ENCODE measurements around the gene PSEN1.

The PSEN1 gene

DNA sequence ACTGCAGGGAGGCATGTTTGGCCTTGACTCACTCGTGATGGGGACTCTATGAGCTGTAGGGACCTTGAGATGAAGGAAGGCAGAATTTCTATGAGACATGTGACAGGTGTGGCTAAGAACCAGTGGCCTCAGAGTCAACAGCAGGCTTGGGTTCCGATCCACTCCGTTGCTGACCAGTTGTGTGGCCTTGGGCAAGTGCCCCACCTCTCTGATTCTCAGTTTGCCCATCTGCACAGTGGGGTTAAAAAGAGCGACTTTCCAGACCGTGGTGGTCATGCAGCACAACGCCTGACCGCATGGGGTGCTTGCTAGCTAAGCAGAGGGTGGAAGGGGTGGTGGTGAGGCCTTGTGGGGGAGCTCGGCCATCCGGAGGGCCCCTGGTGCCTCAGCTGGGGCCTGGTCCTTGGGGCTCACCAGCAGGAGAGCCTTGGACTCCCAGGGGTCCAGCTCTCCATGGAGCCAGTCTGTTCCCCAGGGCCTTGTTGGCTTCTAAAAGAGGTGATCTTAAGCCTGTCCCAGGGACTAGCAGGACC is 119.5 kb downstream of the PSEN1 start:
- no peak for DNase-seq

DNA sequence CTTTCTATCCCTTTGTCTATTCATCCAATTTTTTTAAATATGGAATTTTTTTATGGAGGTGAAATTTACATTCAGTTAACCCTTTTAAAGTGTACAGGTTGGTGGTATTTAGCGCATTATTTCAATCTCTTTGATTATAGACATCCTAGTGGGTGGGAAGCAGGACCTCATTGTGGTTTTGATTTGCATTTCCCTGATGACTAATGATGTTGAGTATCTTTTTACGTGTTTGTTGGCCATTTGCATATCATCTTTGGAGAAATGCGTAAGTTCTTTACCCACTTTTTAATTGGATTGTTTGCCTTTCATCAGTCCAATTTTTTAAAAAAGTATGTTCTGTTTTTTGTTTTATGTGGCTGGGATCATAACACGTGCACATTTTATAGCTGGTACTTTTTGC is 121.8 kb downstream of the PSEN1 start:
- DNase-seq = no peak

DNA sequence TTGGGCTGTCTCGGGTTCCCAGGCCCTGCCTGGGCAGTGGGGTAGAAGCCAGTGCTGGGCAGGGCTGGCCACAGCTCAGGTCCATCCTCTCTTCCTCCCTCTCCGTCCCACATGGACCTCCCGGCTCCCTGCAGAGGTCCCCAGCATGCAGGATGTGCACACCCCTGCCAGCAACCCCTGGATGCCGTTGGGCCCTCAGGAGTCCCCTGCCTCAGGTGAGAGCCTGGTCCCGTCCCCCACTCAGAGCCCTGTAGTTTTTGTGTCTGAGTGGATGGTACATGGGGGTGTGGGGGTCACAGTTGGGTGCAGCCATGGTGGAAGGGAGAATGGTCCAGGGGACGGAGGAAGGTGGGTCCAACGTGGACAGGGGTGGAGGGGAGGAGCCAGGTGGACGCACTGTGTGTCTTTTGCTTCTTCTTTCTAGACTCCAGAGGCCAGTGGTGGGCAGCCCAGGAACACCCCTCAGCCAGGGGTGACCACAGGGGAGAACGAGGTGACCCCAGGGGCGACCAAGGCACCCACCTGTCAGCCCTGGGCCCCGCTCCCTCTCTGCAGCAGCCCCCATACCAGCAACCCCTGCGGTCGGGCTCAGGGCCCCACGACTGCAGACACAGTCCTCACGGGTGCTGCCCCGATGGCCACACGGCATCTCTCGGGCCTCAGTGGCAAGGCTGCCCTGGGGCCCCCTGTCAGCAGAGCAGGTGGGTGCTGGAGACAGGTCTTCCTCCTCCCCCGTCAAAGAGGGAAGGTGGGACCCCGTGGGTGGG is 122.7 kb downstream of the PSEN1 start:
- DNase-seq = no peak

DNA sequence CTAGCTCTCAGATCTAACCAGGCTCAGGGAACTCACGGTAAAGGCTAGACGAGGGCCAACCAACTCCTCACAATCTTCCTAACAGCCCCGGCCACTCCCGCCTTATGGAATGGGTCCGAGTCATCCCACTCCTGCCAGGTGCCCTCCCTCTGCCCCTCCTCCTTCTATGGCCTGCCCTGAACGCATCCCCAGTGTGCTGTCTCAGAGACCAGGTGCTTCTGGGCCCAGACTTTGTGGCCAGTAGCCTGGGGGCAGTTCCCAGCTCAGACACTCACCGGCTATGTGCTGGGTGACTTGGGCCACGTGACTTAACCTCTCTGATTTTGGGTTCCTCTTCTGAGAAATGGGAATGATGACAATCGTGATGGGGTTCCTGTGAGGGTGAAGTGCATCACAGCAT is 123.5 kb downstream of the PSEN1 start:
- no peak for DNase-seq

DNA sequence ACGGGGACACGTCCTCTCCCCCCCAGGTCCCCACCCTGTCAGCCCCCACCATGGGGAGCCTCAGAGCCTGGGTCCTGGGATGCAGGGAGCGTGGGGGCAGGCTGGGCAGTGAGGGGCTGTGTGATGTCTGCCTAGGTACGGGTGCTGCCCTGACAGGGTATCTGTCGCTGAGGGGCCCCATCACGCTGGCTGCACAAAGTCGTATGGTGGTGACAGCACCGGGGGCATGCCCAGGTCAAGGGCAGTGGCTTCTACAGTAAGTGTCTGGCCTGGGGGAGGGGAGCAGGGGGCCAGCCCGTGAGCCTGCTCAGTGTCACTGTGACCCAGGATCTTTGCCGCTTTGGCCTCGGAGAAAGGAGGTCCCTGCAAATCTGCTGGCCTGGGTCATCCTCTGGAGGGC is 124.3 kb downstream of the PSEN1 start:
- DNase-seq = no peak

DNA sequence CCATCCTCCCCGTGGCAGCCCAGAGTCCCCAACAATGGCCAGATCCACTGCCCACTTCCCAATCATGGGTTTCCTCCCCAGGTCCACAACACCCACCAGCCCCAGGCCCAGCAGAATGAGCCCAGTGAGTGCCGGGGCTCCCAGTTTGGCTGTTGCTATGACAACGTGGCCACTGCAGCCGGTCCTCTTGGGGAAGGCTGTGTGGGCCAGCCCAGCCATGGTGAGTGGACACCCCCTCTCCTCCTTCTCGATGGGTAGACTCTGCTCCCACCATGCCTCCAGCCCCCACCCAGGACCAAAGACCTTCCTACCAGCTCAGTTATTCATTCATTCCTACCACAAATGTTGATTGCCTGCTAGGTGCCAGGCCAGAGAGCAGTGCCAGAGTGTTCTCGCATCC is 124.8 kb downstream of the PSEN1 start:
- DNase-seq = no peak

DNA sequence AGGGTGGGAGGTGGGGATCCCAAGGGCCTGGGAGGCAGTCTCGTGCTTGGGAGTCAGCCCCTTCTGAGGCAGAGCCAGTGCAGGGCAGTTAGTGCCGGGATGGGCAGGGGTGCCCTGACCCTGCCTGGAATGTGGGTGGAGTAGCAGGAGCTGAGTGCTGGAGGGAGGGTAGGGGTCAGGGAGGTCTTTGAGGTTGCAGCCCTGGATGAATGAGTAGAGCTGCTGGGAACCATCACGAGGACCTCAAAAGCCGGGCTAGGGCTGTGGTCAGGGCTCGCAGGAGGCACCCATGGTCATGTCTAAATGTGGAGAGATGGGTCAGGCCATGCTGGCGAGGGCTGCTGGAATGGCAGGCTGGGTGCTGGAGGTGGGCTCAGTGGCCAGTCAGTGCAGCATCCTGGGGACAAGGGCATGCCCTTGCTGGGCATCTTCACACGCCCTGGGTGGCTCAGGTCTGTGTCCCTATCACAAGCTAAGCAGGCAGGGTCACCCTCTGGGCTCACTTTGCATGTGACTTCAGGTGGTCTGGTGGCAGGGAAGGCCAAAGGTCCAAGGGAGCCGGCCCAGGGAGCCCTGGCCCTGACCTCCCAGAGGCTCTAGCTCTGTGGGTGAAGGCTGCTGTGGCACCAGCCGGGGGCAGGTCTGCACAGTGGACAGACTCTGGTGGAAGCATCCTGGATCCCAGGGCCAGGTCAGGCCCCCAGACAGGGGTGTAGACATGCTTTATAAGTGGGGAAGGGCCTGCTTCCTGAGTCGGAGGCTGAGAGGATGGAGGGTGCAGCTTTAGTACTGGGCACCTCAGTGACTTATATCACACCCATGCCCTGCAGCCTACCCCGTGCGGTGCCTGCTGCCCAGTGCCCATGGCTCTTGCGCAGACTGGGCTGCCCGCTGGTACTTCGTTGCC is 125.5 kb downstream of the PSEN1 start:
- DNase-seq = no peak

DNA sequence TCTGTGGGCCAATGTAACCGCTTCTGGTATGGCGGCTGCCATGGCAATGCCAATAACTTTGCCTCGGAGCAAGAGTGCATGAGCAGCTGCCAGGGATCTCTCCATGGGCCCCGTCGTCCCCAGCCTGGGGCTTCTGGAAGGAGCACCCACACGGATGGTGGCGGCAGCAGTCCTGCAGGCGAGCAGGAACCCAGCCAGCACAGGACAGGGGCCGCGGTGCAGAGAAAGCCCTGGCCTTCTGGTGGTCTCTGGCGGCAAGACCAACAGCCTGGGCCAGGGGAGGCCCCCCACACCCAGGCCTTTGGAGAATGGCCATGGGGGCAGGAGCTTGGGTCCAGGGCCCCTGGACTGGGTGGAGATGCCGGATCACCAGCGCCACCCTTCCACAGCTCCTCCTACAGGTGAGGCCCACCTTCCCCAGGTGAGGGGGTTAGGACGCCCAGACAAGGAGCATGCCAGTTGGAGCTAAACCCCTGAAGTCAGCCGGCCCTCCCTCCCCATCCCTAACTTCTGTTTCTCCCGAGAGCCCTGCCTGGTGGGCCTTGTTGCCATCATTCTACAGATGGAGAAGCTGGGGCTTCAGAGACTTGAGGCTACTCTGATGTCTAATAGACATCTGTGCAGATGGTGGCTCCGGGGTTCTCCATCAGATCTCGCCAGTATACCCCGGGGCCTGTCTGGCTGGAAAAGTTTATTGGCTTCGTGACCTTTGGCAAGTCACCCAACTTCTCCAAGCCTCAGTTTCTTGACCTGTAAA is 126.3 kb downstream of the PSEN1 start:
- no peak for DNase-seq

DNA sequence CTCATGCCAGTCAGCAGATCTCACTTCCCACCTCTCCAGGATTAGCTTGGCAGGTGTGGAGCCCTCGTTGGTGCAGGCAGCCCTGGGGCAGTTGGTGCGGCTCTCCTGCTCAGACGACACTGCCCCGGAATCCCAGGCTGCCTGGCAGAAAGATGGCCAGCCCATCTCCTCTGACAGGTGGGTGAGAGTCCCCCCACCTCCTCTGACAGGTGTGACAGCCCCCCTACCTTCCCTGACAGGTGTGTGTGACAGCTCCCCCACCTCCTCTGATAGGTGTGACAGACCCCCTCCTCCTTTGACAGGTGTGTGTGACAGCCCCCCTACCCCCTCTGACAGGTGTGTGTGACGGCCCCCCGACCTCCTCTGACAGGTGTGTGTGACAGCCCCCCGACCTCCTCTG is 127.3 kb downstream of the PSEN1 start:
- DNase-seq = no peak

DNA sequence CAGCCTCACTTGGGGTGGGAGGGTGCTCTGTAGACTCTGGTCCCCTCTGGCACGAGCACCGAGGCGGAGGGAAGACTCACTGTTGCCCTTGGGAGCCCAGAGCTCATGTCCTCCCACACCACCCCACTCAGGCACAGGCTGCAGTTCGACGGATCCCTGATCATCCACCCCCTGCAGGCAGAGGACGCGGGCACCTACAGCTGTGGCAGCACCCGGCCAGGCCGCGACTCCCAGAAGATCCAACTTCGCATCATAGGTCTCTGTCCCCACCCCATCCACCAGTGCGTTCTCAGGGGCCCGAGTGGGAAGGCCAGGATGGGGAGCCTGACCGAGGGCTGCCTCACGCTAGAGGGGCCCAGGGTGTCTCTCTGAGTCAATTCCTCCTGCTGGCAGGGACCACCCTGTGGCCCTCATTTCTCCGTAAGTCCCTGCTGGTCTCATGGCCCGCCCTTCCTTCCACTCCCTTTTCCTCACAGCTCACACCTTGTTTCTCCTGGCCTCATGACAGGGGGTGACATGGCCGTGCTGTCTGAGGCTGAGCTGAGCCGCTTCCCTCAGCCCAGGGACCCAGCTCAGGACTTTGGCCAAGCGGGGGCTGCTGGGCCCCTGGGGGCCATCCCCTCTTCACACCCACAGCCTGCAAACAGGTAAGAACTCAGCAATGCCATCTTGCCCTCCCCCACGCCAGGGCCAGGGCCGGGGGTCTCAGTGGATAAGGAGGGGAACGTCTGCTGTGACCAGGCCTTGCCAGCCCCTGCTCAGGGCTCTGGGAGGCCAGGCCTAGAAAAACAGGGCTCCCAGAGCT is 128.0 kb downstream of the PSEN1 start:
- DNase-seq = no peak

DNA sequence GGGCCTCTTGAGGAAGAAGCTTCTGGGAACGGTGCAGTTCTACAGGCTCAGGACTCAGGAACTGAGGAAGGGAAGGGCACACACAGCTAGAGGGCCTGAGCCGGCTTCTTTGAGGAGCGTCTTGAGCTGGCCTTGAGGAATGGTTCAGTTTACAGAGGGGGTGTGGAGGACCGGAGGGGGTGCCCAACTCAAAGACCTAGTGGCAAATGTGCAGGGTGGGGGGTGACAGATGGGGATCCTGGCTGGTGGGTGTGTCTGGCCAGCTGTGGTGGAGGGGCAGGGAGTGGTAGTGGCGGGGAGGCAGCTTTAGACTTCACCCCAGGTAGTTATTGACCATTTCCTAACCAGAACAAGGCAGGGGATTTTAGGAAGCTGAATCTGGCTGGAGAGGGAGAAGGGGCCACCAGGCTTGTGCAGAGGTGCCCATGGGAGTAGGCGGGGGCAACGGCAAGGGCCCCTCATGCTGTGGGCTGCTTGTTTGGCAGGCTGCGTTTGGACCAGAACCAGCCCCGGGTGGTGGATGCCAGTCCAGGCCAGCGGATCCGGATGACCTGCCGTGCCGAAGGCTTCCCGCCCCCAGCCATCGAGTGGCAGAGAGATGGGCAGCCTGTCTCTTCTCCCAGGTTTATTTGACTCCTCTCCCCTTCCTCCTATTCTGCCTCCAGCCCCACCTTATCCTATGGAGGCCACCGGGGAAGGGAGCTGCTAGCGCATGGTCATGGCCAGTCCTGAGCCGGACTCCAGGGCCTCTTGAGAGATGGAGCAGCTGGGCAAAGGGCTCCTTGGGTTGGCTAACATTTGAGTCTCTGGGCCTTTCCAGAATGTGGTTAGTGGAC is 128.8 kb downstream of the PSEN1 start:
- no peak for DNase-seq

DNA sequence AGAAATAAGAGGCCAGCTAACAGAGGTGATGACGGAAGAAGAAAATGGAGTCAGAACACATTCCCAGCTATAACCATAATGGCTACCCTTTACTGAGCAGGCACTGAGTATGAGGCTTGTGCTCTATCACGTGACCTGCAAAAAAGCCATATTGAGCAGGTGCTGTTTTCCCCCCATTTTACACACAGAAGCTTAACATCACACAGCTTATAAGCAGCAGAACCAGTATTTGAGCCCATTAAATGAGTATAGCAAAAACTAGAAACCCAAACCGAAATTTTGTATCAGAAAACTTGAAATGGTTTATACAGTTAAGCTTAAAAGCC is 129.4 kb downstream of the PSEN1 start:
- DNase-seq = no peak

DNA sequence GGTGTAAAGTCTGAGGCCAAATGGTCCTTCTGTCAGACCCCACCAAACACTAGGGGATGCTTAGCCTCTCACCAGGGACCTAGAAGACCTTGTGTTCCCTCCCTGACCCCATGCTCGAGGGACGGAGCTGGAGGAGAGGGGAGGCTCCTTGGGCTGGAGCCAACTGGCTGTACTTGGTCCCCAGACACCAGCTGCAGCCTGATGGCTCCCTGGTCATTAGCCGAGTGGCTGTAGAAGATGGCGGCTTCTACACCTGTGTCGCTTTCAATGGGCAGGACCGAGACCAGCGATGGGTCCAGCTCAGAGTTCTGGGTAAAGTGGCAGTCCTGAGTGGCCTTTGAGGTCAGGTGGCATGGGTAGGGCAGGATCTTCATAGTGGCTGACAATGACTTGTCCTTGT is 130.0 kb downstream of the PSEN1 start:
- DNase-seq = no peak

DNA sequence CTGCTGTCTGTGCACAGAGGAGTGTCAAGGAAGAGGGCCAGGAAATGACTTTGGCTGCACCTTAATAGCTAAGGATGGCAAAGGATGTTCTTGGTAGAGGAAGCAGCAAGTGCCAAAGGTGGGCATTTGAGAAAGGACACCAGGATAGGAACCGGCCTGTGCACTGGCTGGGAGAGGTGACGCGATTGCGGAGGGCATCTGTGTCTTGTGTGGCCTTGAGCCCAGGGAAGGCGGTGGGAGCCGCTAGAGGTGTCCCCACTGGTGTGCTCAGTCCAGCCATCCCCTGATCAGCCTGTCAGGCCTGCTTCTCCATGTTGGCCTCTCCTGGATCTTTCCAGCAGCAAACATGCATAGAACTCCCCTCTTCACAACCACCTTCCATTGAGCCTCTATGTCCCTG is 131.2 kb downstream of the PSEN1 start:
- DNase-seq = no peak

DNA sequence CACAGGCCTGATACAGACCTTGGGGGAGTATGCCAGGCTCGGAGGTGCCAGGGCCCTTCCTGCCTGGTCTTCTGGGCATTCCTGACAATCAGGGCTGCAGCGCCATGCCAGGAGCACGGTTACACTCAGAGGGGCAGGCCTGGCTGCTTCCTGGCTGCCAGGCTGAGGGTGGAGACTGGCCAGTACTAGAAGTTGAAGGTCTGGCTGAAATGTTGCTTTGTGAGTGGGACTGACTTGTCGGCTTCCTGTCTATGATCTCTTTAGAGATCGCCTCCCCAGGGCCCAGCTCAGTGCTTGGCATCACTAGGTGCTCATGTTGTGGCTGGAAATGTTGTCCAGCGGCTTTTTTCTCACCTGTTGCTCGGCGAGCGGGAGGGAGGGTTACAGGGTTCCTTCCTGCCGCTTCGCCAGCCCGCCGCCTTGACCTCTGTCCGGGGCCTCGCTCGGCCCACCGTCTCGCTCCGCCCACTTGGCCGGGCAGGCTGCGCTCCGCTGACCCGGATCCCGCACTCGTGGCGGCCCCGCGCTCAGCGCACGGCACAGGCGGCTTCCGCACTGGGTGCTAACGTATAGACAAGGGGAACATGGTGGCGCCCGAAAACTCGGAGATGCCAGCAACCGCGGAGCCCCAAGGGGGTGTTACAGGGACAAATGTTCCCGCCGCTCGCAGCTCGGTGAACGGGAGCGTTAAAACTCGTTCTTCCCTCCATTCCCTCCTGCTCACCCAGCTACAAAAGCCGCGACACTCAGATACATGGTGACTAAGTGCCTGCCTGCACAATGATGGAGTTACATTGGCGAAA is 133.6 kb downstream of the PSEN1 start:
- DNase-seq = no peak

DNA sequence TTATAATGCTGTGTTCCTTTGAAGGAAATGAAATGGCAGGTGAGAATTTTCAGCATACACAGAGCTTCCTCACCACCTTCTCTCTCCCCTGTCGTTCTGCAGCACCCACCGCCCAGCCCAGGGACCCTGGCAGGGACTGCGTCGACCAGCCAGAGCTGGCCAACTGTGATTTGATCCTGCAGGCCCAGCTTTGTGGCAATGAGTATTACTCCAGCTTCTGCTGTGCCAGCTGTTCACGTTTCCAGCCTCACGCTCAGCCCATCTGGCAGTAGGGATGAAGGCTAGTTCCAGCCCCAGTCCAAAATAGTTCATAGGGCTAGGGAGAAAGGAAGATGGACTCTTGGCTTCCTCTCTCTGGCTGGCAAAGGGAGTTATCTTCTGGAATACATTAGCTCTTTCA is 136.1 kb downstream of the PSEN1 start:
- no peak for DNase-seq
